Keratinocyte (primary cell): ENCODE measurements around the gene RASGRF2. TPM values are rescaled to one million over a fixed set of nuclear protein-coding genes. Genes with fewer than 3 reads are reported as not detected.

Source experiments
- DNase-seq: peaks from one replicate; pipeline ENCODE4 v3.0.0-alpha.2; 2011; ENCODE audit warnings: low read depth, missing footprints, low spot score
- FAIRE-seq: peaks from 2 replicates; lab custom pipeline; 2011; peaks lifted over from hg19 to GRCh38; lab: Jason Lieb, UNC
- H2AFZ ChIP-seq: 2 replicates; pipeline ENCODE4 v1.6.0; 2012; ENCODE audit warnings: low read length, control low read depth, inconsistent platforms; ENCODE audit not compliant: control insufficient read depth
- H3K27ac ChIP-seq: 2 replicates; pipeline ENCODE4 v1.5.1; 2011; ENCODE audit warnings: low read length; ENCODE audit not compliant: control insufficient read depth, insufficient read depth
- H3K27me3 ChIP-seq: 3 replicates; pipeline ENCODE4 v1.6.0; 2011; ENCODE audit warnings: low read length; ENCODE audit not compliant: control insufficient read depth, insufficient read depth; ENCODE audit errors: extremely low read depth
- H3K36me3 ChIP-seq, 2 experiments: 2 replicates in 1 of 2; 3 replicates in 1 of 2; pipeline ENCODE4 v1.5.1; 2011; ENCODE audit warnings: low read length in 2 of 2, mild to moderate bottlenecking in 1 of 2; ENCODE audit not compliant: control insufficient read depth in 2 of 2, insufficient read depth in 2 of 2; ENCODE audit errors: extremely low read depth in 1 of 2
- H3K4me1 ChIP-seq: 3 replicates; pipeline ENCODE4 v1.5.1; 2011; ENCODE audit warnings: low read length; ENCODE audit not compliant: control insufficient read depth, insufficient read depth; ENCODE audit errors: extremely low read depth
- H3K4me2 ChIP-seq: 3 replicates; pipeline ENCODE4 v1.6.0; 2011; ENCODE audit warnings: low read depth, low read length; ENCODE audit not compliant: control insufficient read depth, insufficient read depth; ENCODE audit errors: extremely low read depth
- H3K4me3 ChIP-seq, 3 experiments: fragments of 200-600 bp in 1 of 3; sonication (generic) in 1 of 3; 2 replicates in 2 of 3; 3 replicates in 1 of 3; pipeline ENCODE4 v1.5.1; 2011 to 2016; ENCODE audit warnings: low read length in 3 of 3, mild to moderate bottlenecking in 3 of 3, control low read depth in 2 of 3, inconsistent platforms in 1 of 3, low read depth in 1 of 3, mixed read lengths in 1 of 3, mixed run types in 1 of 3, moderate library complexity in 1 of 3; ENCODE audit not compliant: control insufficient read depth in 2 of 3, insufficient read depth in 2 of 3; ENCODE audit errors: extremely low read depth in 1 of 3
- H3K79me2 ChIP-seq: 2 replicates; pipeline ENCODE4 v1.6.0; 2012; ENCODE audit warnings: low read length; ENCODE audit not compliant: control insufficient read depth, insufficient read depth
- H3K9ac ChIP-seq: 3 replicates; pipeline ENCODE4 v1.6.0; 2011; ENCODE audit warnings: low read length; ENCODE audit not compliant: control insufficient read depth, insufficient read depth; ENCODE audit errors: extremely low read depth
- H3K9me1 ChIP-seq: 3 replicates; pipeline ENCODE4 v1.6.0; 2011; ENCODE audit warnings: low read length; ENCODE audit not compliant: control insufficient read depth, insufficient read depth; ENCODE audit errors: extremely low read depth
- H3K9me3 ChIP-seq: 2 replicates; pipeline ENCODE4 v1.5.1; 2012; ENCODE audit warnings: low read depth, low read length; ENCODE audit not compliant: control insufficient read depth
- H4K20me1 ChIP-seq: 3 replicates; pipeline ENCODE4 v1.6.0; 2011; ENCODE audit warnings: low read length; ENCODE audit not compliant: control insufficient read depth, insufficient read depth; ENCODE audit errors: extremely low read depth
- CTCF ChIP-seq, 3 experiments: IDR thresholded peaks in 1 of 3; conservative IDR thresholded peaks in 1 of 3; optimal IDR thresholded peaks in 1 of 3; 2 replicates in 2 of 3; 3 replicates in 1 of 3; pipeline versions ENCODE3 to v1.5.1; 2011; ENCODE audit warnings: low read length in 3 of 3, mild to moderate bottlenecking in 3 of 3, moderate library complexity in 2 of 3, control low read depth in 1 of 3, inconsistent platforms in 1 of 3; ENCODE audit not compliant: insufficient read depth in 2 of 3; ENCODE audit errors: extremely low read depth in 1 of 3
- EZH2 ChIP-seq: IDR thresholded peaks from one replicate; pipeline ENCODE4 v1.6.1; 2012; ENCODE audit warnings: inconsistent platforms, mild to moderate bottlenecking, low read length, moderate library complexity
- dilution Hi-C: fragments of 300-500 bp; cut with MboI; formaldehyde crosslinking; loops from one replicate; pipeline ENCODE4 v1.7.0; 2020; ENCODE audit warnings: low sequenced_read_pairs; ENCODE audit not compliant: extremely low pct_ligation_motif_present
- polyA plus RNA-seq, 5 experiments: library from polyadenylated mRNA; depleted of rRNA in 3 of 5; stranded (reverse) in 3 of 5; stranded (forward) in 1 of 5; unstranded in 1 of 5; fragments of >200 nt; gene quantifications; 1 replicate in 1 of 5; 2 replicates in 3 of 5; 3 replicates in 1 of 5; pipeline versions ENCODE4 v1.2.1 to v1.2.3, GENCODE V29; 2011 to 2012; ENCODE audit warnings: missing spikeins in 2 of 5, low read depth in 1 of 5, low replicate concordance in 1 of 5

The RASGRF2 gene
- polyA plus RNA-seq, 1 donor (not counting 4 experiments of a cell fraction or from before 2014, with no cell fraction given): 0.03 TPM

- H3K27ac ChIP-seq: no peak overlapping the region
- no peak overlapping the region for H3K9ac ChIP-seq
- no peaks in the 10 kb centered on the region for H4K20me1 ChIP-seq
- no peaks in the 10 kb centered on the region for H3K79me2 ChIP-seq
- FAIRE-seq (no peak), DNase-seq (no peak)
- H3K4me1 ChIP-seq: no peaks in the 10 kb centered on the region
- no peak overlapping the region for H3K4me3 ChIP-seq
- dilution Hi-C loops: no loop called here
- no peaks in the 10 kb centered on the region for H3K9me3 ChIP-seq
- no peaks in the 10 kb centered on the region for H3K27me3 ChIP-seq
- no peaks in the 10 kb centered on the region for H3K9me1 ChIP-seq
- TF ChIP-seq EZH2 (no peak), CTCF (optimal IDR thresholded peaks at IDR 0.05 in 1 of 3, IDR thresholded peaks at IDR 0.05 in 1 of 3, conservative IDR thresholded peaks at IDR 0.05 in 1 of 3; ENCODE audit: extremely low read depth in 1 of 3, insufficient read depth in 2 of 3, low read length in 3 of 3) (no peak)
- no peaks in the 10 kb centered on the region for H3K36me3 ChIP-seq
- H3K4me2 ChIP-seq: no peak overlapping the region
- H2AFZ ChIP-seq: no peak overlapping the region
Observed at GRCh38 chr5:81137833-81138232, 177.7 kb downstream of the RASGRF2 start.

- no peak for FAIRE-seq
- dilution Hi-C loops: no loop called here
- no peak overlapping the region for H2AFZ ChIP-seq
Observed at GRCh38 chr5:81140441-81140840, 180.3 kb downstream of the RASGRF2 start.

More at GRCh38 chr5:81140441-81140840, 180.3 kb downstream of the RASGRF2 start:
- H4K20me1 ChIP-seq: no peaks in the 10 kb centered on the region
- H3K4me1 ChIP-seq: no peaks in the 10 kb centered on the region
- H3K79me2 ChIP-seq: no peaks in the 10 kb centered on the region
- TF ChIP-seq CTCF (optimal IDR thresholded peaks at IDR 0.05 in 1 of 3, IDR thresholded peaks at IDR 0.05 in 1 of 3, conservative IDR thresholded peaks at IDR 0.05 in 1 of 3; ENCODE audit: extremely low read depth in 1 of 3, insufficient read depth in 2 of 3, low read length in 3 of 3) (no peak), EZH2 (no peak)
- DNase-seq: no peak
- no peak overlapping the region for H3K9ac ChIP-seq
- no peaks in the 10 kb centered on the region for H3K9me3 ChIP-seq
- no peak overlapping the region for H3K4me3 ChIP-seq
- no peak overlapping the region for H3K4me2 ChIP-seq
- H3K27ac ChIP-seq: no peak overlapping the region
- H3K27me3 ChIP-seq: no peaks in the 10 kb centered on the region
- H3K36me3 ChIP-seq: no peaks in the 10 kb centered on the region
- H3K9me1 ChIP-seq: no peaks in the 10 kb centered on the region
